ENCODE measurements around the gene CSF2RB. TPM values are rescaled to one million over a fixed set of nuclear protein-coding genes. Genes with fewer than 3 reads are reported as not detected.

Gene CSF2RB
- total and polyA plus RNA-seq, 10 of the 15 experiments (the other 5 are each of a cell fraction or from before 2014, with no cell fraction given): 0.82 to 12.5 (median 5.4) TPM

GRCh38 chr22:36940676-36941075 is 27.2 kb downstream of the CSF2RB start (continued):
- TF ChIP-seq E2F8 (IDR thresholded peaks at IDR 0.05; ENCODE audit: low read depth, partially characterized antibody) (no peak), POU2F2 (IDR thresholded peaks at IDR 0.05; ENCODE audit: borderline replicate concordance, low read depth, low read length) (peak; percentile 99), CHD1 (IDR thresholded peaks at IDR 0.05; ENCODE audit: low read depth, low read length) (0 out of 2 replicates have a peak, but pooled peaks have one; percentile 23), ELK1 (IDR thresholded peaks at IDR 0.05; ENCODE audit: low read depth, low read length) (peak; percentile 39; the same call in 1 of the 2 replicates), JUNB (IDR thresholded peaks at IDR 0.05) (no peak), SMAD5 (IDR thresholded peaks at IDR 0.05; ENCODE audit: low read depth) (no peak), SUPT20H (IDR thresholded peaks at IDR 0.05; ENCODE audit: borderline replicate concordance, control insufficient read depth, low read depth, low read length) (no peak), TBL1XR1 (IDR thresholded peaks at IDR 0.05; ENCODE audit: low read depth, low read length) (no peak), DPF2 (IDR thresholded peaks at IDR 0.05) (0 out of 2 replicates have a peak, but pooled peaks have one; percentile 49), TCF3 (IDR thresholded peaks at IDR 0.05; ENCODE audit: borderline replicate concordance, insufficient read depth, low read depth, low read length) (no peak), TARDBP (IDR thresholded peaks at IDR 0.05; ENCODE audit: borderline replicate concordance) (no peak), KAT2A (conservative IDR thresholded peaks at IDR 0.05; ENCODE audit: control insufficient read depth, low read depth, low read length) (no peak), NFIC (IDR thresholded peaks at IDR 0.05; ENCODE audit: low read depth, low read length) (peak; percentile 22; the same call in 1 of the 2 replicates)

Data from GM12878 (cell line).